ENCODE results near the gene MLC1. TPM values are rescaled to one million over a fixed set of nuclear protein-coding genes. Genes with fewer than 3 reads are reported as not detected.

MLC1 gene
- total RNA-seq, 1 donor from 2014 or later: not detected

DNA sequence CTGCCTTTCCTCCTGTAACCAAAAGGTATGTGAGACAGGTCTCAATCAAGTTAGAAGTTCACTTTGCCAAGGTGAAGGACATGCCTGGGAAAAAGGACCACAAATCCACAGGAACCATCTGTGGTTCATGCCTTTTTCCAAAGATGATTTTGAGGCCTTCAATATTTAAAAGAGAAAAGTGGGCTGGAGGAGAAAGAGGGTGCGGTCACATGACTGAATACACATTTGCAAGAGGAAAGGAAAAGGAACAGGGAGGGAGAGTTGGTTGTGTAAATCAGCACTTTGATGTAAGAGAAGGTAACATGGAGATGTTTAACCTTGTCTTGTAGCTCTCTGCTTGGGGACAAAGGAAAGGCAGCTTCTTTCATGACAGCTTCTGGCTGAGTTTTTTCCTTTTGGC lies 25.8 kb upstream of the MLC1 start:
- no peak overlapping the region for H3K4me3 ChIP-seq (ENCODE audit: low read depth, low read length)
- FAIRE-seq (peak; percentile 64), DNase-seq (ENCODE audit: low read depth) (no peak)
- no peaks in the 10 kb centered on the region for H3K36me3 ChIP-seq (ENCODE audit: control insufficient read depth, insufficient read depth, low read length)
- no peak for TF ChIP-seq CTCF (IDR thresholded peaks at IDR 0.05; ENCODE audit: insufficient read depth, low read length, severe bottlenecking)
- no peaks in the 10 kb centered on the region for H3K27me3 ChIP-seq (ENCODE audit: control insufficient read depth, insufficient read depth, low read length)

GRCh38 chr22:50107529-50107928 lies 22.3 kb upstream of the MLC1 start:
- H3K36me3 ChIP-seq (ENCODE audit: control insufficient read depth, insufficient read depth, low read length): no peaks in the 10 kb centered on the region
- FAIRE-seq (no peak), DNase-seq (ENCODE audit: low read depth) (no peak)
- H3K27me3 ChIP-seq (ENCODE audit: control insufficient read depth, insufficient read depth, low read length): no peaks in the 10 kb centered on the region
- H3K4me3 ChIP-seq (ENCODE audit: low read depth, low read length): no peak overlapping the region
- TF ChIP-seq CTCF (IDR thresholded peaks at IDR 0.05; ENCODE audit: insufficient read depth, low read length, severe bottlenecking): no peak

- no peaks in the 10 kb centered on the region for H3K27me3 ChIP-seq (ENCODE audit: control insufficient read depth, insufficient read depth, low read length)
- no peaks in the 10 kb centered on the region for H3K36me3 ChIP-seq (ENCODE audit: control insufficient read depth, insufficient read depth, low read length)
- FAIRE-seq (peak; percentile 84), DNase-seq (ENCODE audit: low read depth) (peak; percentile 89)
- H3K4me3 ChIP-seq (ENCODE audit: low read depth, low read length): no peak overlapping the region
- TF ChIP-seq CTCF (IDR thresholded peaks at IDR 0.05; ENCODE audit: insufficient read depth, low read length, severe bottlenecking): no peak
Measured at GRCh38 chr22:50105208-50106100, 20.2 kb upstream of the MLC1 start.

DNA sequence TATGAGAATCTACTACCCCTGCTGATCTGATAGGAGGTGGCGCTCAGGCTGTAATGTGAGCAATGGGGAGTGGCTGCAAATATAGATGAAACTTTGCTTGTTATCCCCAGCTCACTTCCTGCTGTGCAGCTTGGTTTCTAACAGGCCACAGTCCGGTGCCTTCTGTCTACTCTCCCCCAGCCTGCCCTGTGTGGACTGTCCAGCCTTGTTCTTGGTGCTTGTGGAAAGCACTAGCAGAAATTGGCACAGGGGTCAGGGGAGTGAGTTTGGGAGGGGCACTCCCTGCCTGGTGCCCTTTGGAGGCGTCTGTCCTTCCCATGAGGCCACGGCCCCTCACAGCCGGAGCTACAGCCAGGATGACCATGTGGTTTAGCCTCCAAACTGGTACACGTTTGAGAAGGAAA lies 18.9 kb upstream of the MLC1 start:
- FAIRE-seq (no peak), DNase-seq (ENCODE audit: low read depth) (no peak)
- no peaks in the 10 kb centered on the region for H3K27me3 ChIP-seq (ENCODE audit: control insufficient read depth, insufficient read depth, low read length)
- no peak for TF ChIP-seq CTCF (IDR thresholded peaks at IDR 0.05; ENCODE audit: insufficient read depth, low read length, severe bottlenecking)
- H3K36me3 ChIP-seq (ENCODE audit: control insufficient read depth, insufficient read depth, low read length): no peaks in the 10 kb centered on the region
- no peak overlapping the region for H3K4me3 ChIP-seq (ENCODE audit: low read depth, low read length)

DNA sequence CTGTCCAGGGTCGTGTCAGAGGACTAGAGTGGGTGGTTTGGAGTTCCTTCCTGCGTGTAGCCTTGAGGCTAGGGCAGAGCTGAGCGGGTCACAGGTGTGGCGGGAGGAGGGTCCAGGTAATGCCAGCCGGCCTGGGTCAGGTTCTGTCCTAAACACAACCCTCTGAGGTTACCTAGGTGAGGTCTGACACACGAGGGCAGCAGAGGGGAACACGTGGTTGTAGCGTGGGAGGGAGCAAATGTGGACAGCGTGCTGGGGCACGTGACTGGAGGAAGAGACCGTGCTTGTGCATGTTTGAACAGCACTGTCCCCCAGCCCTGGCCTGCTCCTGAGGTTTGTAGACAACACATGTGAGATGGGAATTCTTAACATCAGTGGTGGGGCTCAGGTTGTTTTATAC lies 17.7 kb upstream of the MLC1 start:
- peak; percentile 83 for FAIRE-seq

More for the DNA sequence above, 17.7 kb upstream of the MLC1 start:
- peak; percentile 61 for DNase-seq (ENCODE audit: low read depth)
- H3K4me3 ChIP-seq (ENCODE audit: low read depth, low read length): no peak overlapping the region
- no peaks in the 10 kb centered on the region for H3K27me3 ChIP-seq (ENCODE audit: control insufficient read depth, insufficient read depth, low read length)
- peak; percentile 3 for TF ChIP-seq CTCF (IDR thresholded peaks at IDR 0.05; ENCODE audit: insufficient read depth, low read length, severe bottlenecking)
- H3K36me3 ChIP-seq (ENCODE audit: control insufficient read depth, insufficient read depth, low read length): no peaks in the 10 kb centered on the region
